HG03064 (cell line): ENCODE measurements around the gene CLNK.
"Not testable (repeated sequence)": the region's sequence is repeated elsewhere in the genome, so short reads cannot be mapped to it uniquely, and the experiment has no call there.

Experiments
- ATAC-seq: cut with Tn5 transposase; IDR thresholded peaks from one replicate; pipeline ENCODE4 v1.9.1; 2021; ENCODE audit warnings: low read depth; ENCODE audit not compliant: unreplicated experiment

The CLNK gene

GRCh38 chr4:10619220-10619619 is 65.3 kb downstream of the CLNK start:
- no peak for ATAC-seq

- ATAC-seq, result not testable (repeated sequence)
These were observed 69.6 kb downstream of the CLNK start for GRCh38 chr4:10614926-10615325.

- no peak for ATAC-seq
These were observed 70.6 kb downstream of the CLNK start for GRCh38 chr4:10613926-10614478.

DNA sequence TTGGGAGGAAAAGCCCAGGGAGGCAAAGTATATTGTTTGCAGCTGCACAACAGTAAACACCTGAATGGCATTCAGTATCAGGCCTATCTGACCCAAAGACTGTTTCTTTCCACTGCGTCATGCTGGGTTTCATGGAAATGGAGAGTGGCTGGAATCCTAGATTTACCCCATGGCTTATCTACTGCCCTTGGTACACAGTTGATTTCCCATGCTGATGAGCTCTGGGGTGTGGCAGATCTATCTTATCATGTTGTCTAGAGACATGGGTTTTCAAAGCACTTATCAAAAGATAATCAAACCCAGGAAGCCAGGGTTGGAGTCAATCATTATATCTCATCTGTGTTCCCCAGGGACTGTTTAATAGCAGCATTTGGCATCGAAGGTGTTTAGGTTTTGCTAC is 72.1 kb downstream of the CLNK start:
- no peak for ATAC-seq

DNA sequence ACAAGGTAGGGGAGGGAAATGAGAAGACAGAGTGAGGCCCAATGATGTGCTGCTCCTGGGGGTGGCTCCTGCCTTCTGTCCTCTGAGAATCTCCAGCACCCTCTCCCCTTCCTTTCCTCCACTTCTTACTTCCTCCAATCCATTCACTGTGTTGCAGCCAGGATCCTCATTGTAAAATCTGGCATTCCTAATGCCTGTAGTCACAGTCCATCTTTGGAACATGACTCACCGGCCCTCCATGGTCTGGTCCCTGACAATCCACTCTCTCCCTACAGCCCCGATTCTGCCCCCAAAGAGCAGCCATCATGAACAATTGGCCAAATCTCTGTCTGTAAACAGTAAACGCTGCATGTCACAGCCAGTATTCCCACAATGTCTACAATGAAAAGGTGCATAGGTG is 72.9 kb downstream of the CLNK start:
- ATAC-seq, result no peak

DNA sequence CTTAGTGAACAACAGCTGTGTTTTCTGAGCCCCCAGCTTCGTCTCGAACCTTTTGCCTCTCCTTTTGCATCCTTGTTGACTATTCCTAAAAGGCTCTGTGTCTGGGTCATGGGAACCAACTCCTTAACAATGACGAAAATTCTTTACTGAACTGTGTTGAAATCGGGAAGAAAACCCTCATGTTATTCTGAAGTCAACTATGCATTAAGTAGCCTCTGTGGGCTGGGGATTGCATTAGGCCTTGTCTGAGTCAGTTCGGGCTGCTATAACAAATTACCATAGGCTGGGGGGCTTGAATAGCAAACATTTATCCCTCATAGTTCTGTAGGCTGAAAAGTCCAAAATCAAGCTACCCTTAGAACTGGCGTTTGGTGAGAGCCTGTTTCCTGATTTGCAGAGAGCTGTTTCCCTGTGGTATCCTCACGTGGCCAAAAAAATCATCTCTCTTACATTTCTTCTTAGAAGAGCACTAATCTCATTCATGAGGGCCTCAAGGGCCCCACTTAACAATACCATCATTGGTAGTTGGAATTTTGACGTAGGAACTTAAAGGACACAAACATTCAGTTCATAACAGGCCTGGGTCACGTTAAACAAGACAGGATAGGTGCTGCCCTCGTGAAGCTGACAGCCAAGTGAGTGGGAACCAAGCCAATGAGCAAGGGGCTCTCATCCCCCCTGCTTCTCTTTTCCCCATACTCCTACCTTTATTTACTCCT is 75.9 kb downstream of the CLNK start:
- no peak for ATAC-seq

GRCh38 chr4:10607206-10607605 is 77.4 kb downstream of the CLNK start:
- no peak for ATAC-seq

DNA sequence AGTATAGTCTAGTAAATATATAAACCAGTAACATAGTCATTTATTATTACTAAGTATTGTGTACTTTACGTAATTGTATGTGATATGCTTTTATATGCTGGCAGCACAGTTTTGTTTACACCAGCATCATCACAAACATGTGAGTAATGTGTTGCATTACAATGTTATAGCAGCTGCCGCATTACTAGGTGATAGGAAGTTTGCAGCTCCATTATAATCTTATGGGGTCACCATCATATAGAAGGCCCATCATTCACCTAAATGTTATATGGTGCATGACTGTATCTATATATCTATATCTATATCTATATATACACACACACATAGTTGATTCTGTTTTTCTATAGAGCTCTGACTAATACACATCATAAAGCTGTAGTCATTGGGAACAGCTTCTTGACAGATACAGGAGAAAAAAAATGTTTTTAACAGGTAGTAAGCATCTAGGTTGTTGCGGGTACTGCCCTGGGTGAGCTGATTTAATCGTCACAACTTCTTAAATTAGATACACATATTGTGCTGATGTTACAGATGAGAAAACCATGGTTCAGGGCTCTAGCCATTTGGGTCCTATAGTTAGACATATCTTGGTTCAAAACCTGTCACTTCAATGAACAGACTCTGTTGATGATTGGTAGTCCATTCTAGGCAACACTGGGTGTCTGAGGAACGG is 77.9 kb downstream of the CLNK start:
- ATAC-seq, result no peak

GRCh38 chr4:10605746-10606482 is 78.7 kb downstream of the CLNK start:
- ATAC-seq, result no peak

GRCh38 chr4:10605031-10605430 is 79.5 kb downstream of the CLNK start:
- no peak for ATAC-seq

DNA sequence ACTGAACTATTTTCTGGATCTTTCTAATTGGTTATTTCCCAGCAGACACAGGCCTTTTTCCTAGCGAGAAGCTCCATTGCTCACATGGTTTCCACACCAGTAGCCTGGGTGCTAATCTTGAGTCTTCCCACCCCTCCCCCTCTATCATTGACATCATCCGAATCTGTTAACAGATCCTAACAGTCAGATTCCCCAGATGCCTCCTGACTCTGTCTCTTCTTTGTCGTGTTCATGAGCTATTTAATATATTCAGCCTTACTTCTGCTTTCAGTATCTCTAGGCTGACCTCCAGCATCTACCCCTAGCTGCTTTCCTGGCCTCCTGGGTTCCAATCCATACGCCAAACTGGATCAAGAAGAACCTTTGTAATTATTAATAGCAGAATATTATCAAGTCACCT is 85.0 kb downstream of the CLNK start:
- no peak for ATAC-seq

- no peak for ATAC-seq
These were observed 85.7 kb downstream of the CLNK start for GRCh38 chr4:10598829-10599228.

GRCh38 chr4:10596586-10597290 is 87.8 kb downstream of the CLNK start:
- ATAC-seq, result no peak

DNA sequence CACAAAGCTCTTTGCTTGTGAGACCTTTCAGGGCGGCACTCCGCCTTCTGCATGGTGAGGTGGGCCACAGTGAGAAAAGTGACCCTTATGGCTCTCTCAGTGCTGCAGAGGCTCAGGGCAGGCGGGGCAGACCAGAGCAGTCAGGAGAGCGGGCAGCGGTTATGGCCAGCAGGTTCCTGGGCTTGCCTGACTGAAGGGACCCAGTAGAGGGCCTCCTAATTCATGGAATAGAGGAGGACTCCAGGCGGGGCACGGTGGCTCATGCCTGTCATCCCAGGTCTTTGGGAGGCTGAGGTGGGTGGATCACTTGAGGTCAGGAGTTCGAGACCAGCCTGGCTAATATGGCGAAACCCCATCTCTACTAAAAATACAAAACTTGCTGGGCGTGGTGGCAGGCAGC is 91.4 kb downstream of the CLNK start:
- ATAC-seq, result no peak

- ATAC-seq, result no peak
These were observed 93.7 kb downstream of the CLNK start for GRCh38 chr4:10590896-10591295.

- no peak for ATAC-seq
These were observed 94.8 kb downstream of the CLNK start for GRCh38 chr4:10589799-10590198.

GRCh38 chr4:10589321-10589720 is 95.2 kb downstream of the CLNK start:
- no peak for ATAC-seq

DNA sequence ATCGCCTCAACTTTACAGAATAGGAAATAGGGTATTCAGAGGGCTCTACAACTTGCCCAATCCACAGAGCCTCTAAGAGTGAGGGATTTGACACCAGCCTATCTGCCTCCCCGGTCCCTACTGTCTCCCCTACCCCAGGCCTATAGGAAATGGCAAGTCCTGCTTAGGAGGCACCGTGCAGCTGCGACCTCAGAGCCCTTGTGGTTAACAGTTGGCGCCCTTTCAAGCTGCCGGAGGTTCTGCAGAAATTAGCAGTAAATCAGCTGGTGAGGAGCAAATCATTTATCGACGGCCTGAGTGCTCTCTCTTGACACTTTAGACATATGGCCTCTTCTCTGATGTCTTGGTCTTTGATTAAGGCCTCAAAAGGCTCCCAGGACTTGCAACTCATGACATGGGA is 96.9 kb downstream of the CLNK start:
- ATAC-seq, result no peak

DNA sequence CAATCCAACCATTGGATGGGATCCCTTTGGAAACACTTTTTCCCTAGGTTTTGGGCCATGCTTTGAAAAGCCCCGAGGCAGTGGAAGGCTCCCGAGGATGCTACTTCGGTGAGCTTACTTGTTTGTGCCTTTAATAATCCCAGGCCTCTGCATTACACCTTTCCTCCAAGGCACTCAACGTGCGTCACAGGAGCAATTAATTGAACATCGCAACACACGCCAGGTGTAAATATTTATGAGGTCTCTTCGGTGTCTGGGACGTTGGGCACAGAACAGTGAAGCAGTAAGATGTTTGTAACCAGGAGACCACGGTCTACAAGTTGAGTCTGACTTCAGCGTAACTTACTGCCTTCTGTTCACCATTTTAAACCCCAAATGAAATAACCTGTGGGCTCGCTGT is 97.3 kb downstream of the CLNK start:
- ATAC-seq, result no peak

DNA sequence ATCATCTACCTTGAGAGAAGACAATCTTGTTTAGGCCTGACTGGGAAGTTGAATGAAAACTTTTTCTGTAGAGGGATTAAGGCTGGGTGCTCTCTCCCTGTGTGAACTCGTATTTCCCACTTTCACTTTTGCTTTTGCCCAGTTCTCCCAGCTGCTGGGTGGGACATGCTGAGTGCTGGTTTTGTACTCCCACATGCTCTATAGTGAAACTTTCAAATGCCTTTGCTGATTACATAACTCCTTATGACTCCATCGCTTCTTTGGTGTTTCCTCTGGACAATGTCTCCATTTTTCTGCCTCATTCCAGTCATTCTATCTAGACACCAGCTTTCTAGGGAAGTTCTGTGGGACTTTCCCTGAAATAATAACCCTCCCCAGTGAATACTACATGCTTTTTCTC is 100.5 kb downstream of the CLNK start:
- no peak for ATAC-seq

DNA sequence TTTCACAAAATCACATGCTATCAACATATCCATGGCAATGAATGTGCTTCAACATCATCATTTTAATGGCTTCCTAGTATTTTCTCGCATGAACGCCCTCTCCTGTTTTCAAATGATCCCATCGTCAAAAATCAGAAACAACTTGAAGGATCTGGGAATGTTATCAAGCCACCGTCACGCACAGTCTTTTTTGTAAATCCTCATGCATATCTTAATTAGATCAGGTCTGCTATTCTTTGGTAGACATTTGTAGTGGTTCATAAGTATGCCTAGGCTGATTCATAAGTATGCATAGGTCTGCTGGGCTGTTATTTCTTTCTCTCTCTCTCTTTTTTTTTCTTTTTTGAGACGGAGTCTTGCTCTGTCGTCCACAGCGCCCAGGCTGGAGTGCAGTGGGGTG is 101.6 kb downstream of the CLNK start:
- no peak for ATAC-seq
